Measurements from ENCODE around the gene OR6N2. TPM values are rescaled to one million over a fixed set of nuclear protein-coding genes. Genes with fewer than 3 reads are reported as not detected.

The OR6N2 gene
- not detected in 2 replicates for total RNA-seq

DNA sequence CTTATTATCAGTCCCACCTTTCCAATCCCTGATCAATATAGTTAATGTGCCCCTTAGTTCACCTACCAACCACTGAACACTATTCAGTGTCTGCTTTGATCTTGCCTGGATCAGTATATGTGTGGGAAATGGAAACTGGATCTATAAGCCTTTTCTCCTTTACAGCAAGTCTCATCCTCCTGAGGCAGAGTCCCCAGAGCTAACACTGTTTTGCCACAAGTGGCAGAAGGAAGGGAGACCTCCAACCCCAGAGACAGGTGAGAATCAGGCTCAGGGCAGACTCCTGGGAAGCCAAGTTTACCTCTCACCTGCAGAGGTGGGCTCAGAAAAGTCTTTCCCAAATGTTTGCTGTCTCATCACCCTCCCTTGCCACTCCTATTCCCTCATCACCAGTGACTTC lies at the start of gene OR6N2:
Gene OR6N2, minus strand, starts transcription at position 101 of the 400 bp plus-strand sequence. CDS start 3,569 bp downstream, outside the sequence.
- no peak for TF ChIP-seq CTCF (IDR thresholded peaks at IDR 0.05; ENCODE audit: insufficient read depth, low read length, poor library complexity, severe bottlenecking)
- Histone ChIP-seq H3K36me3 (ENCODE audit: control insufficient read depth, insufficient read depth, low read length) (no peaks in the 10 kb centered on the region), H3K4me3 (ENCODE audit: low read depth, low read length) (no peak within 1 kb of the TSS), H3K27me3 (ENCODE audit: control insufficient read depth, insufficient read depth, low read length) (no peaks in the 10 kb centered on the region)
- DNase-seq (ENCODE audit: low read depth), result no peak

DNA sequence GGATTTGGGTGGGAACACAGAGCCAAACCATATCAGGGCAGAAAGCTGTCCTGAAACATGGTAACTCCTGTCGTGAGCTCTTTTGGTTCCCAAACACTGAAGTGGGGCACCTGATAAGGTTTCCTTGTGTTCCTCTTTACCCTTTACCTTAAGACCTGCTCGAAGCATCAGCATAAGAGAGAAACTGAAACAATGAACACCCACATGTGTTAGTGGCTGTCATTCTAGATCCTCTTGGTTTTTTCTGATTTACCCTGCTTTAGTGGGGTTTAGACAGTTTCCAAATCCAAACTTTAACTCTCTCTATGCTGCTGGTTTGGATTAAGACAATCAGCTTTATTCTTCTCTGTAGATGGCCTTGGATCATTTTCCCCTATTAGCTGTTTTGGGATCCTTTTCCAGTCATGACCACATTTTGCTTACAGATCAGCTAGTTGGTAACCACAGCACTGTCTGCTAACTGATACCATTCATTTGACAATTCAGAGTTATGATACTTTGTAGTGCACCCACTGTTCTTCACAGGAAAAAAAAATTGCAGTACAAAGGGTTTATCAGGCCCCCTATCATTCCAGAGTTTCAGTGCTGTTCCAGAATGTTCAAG lies 49.2 kb upstream of the OR6N2 start:
- no peak for DNase-seq (ENCODE audit: low read depth)
- Histone ChIP-seq H3K36me3 (ENCODE audit: control insufficient read depth, insufficient read depth, low read length) (no peaks in the 10 kb centered on the region), H3K27me3 (ENCODE audit: control insufficient read depth, insufficient read depth, low read length) (no peaks in the 10 kb centered on the region), H3K4me3 (ENCODE audit: low read depth, low read length) (no peak overlapping the region)
- TF ChIP-seq CTCF (IDR thresholded peaks at IDR 0.05; ENCODE audit: insufficient read depth, low read length, poor library complexity, severe bottlenecking), result no peak

GRCh38 chr1:158821723-158822122 lies 40.7 kb upstream of the OR6N2 start:
- TF ChIP-seq CTCF (IDR thresholded peaks at IDR 0.05; ENCODE audit: insufficient read depth, low read length, poor library complexity, severe bottlenecking), result no peak
- Histone ChIP-seq H3K4me3 (ENCODE audit: low read depth, low read length) (no peak overlapping the region), H3K36me3 (ENCODE audit: control insufficient read depth, insufficient read depth, low read length) (no peaks in the 10 kb centered on the region), H3K27me3 (ENCODE audit: control insufficient read depth, insufficient read depth, low read length) (no peaks in the 10 kb centered on the region)
- DNase-seq (ENCODE audit: low read depth), result no peak

- Histone ChIP-seq H3K4me3 (ENCODE audit: low read depth, low read length) (no peak overlapping the region), H3K27me3 (ENCODE audit: control insufficient read depth, insufficient read depth, low read length) (no peaks in the 10 kb centered on the region), H3K36me3 (ENCODE audit: control insufficient read depth, insufficient read depth, low read length) (no peaks in the 10 kb centered on the region)
- TF ChIP-seq CTCF (IDR thresholded peaks at IDR 0.05; ENCODE audit: insufficient read depth, low read length, poor library complexity, severe bottlenecking), result no peak
- no peak for DNase-seq (ENCODE audit: low read depth)
These were observed 38.7 kb upstream of the OR6N2 start for GRCh38 chr1:158819461-158820443.

- Histone ChIP-seq H3K4me3 (ENCODE audit: low read depth, low read length) (no peak overlapping the region), H3K27me3 (ENCODE audit: control insufficient read depth, insufficient read depth, low read length) (no peaks in the 10 kb centered on the region), H3K36me3 (ENCODE audit: control insufficient read depth, insufficient read depth, low read length) (no peaks in the 10 kb centered on the region)
- no peak for TF ChIP-seq CTCF (IDR thresholded peaks at IDR 0.05; ENCODE audit: insufficient read depth, low read length, poor library complexity, severe bottlenecking)
- no peak for DNase-seq (ENCODE audit: low read depth)
These were observed 38.0 kb upstream of the OR6N2 start for GRCh38 chr1:158818975-158819431.

Measured in kidney epithelial cell (primary cell).